WTC11 (cell line): ENCODE data around the gene POLE3. TPM values are rescaled to one million over a fixed set of nuclear protein-coding genes. Genes with fewer than 3 reads are reported as not detected.

Source experiments
- ATAC-seq: fragments of 200-7000 bp; cut with Tn5 transposase; 2 replicates; pipeline ENCODE4 v1.10.0; 2021; ENCODE audit warnings: mild to moderate bottlenecking, moderate library complexity
- Bru-seq: library from RNA; stranded (reverse); fragments of 400-500 nt; gene quantifications from one replicate; lab custom pipeline; 2021; lab: Mats Ljungman, UMichigan
- CTCF ChIA-PET: fragments of 300-600 bp; sonication (Branson Sonifier 250); formaldehyde crosslinking; loops from one replicate; lab custom pipeline; 2021; ENCODE audit warnings: antibody characterized with exemption; lab: Charles Lee
- POLR2A ChIA-PET: fragments of 350-600 bp; sonication (Branson Sonifier 250); formaldehyde crosslinking; loops from one replicate; lab custom pipeline; 2021; ENCODE audit warnings: antibody characterized with exemption; lab: Charles Lee
- DNase-seq: peaks from one replicate; pipeline ENCODE4 v3.0.0; 2021; ENCODE audit warnings: low spot score
- H3K27ac Mint-ChIP-seq: 2 replicates; pipeline ENCODE4 v1.8.0; 2021; ENCODE audit warnings: mixed read lengths
- H3K27me3 Mint-ChIP-seq: 2 replicates; pipeline ENCODE4 v1.8.0; 2021; ENCODE audit warnings: low read depth, mild to moderate bottlenecking, moderate library complexity, mixed read lengths
- H3K36me3 Mint-ChIP-seq: 2 replicates; pipeline ENCODE4 v1.8.0; 2021; ENCODE audit warnings: mixed read lengths
- H3K4me1 Mint-ChIP-seq: 2 replicates; pipeline ENCODE4 v1.8.0; 2022; ENCODE audit warnings: mixed read lengths
- H3K4me3 Mint-ChIP-seq: 2 replicates; pipeline ENCODE4 v1.8.0; 2021; ENCODE audit warnings: mild to moderate bottlenecking, moderate library complexity, mixed read lengths
- H3K9me3 Mint-ChIP-seq: 2 replicates; pipeline ENCODE4 v1.8.0; 2021; ENCODE audit warnings: mixed read lengths
- CREM ChIP-seq: sonication (generic); formaldehyde crosslinking; IDR thresholded peaks from 2 replicates; pipeline ENCODE4 v1.8.1; 2022; ENCODE audit warnings: mild to moderate bottlenecking, missing genetic modification reagents, moderate library complexity
- EMX1 ChIP-seq: fragments of 250-450 bp; sonication (Bioruptor Pico); IDR thresholded peaks from 2 replicates; pipeline ENCODE4 v1.8.0; 2021; ENCODE audit warnings: mild to moderate bottlenecking
- ESRRA ChIP-seq: sonication (generic); formaldehyde crosslinking; IDR thresholded peaks from 2 replicates; pipeline ENCODE4 v1.8.1; 2022; ENCODE audit warnings: mild to moderate bottlenecking, missing genetic modification reagents, borderline replicate concordance
- ETV6 ChIP-seq: sonication (generic); formaldehyde crosslinking; IDR thresholded peaks from 2 replicates; pipeline ENCODE4 v1.8.1; 2022; ENCODE audit warnings: mild to moderate bottlenecking, missing genetic modification reagents
- FOXJ3 ChIP-seq: sonication (generic); formaldehyde crosslinking; IDR thresholded peaks from 2 replicates; pipeline ENCODE4 v1.9.0; 2021; ENCODE audit warnings: missing genetic modification reagents, mild to moderate bottlenecking, borderline replicate concordance
- FOXK1 ChIP-seq: sonication (generic); formaldehyde crosslinking; IDR thresholded peaks from 2 replicates; pipeline ENCODE4 v1.8.0; 2022; ENCODE audit warnings: mild to moderate bottlenecking, moderate library complexity, missing genetic modification reagents
- FOXP1 ChIP-seq: sonication (generic); formaldehyde crosslinking; IDR thresholded peaks from 2 replicates; pipeline ENCODE4 v1.8.0; 2022; ENCODE audit warnings: missing genetic modification reagents, mild to moderate bottlenecking, moderate library complexity, borderline replicate concordance
- GABPB1 ChIP-seq: sonication (generic); formaldehyde crosslinking; IDR thresholded peaks from 2 replicates; pipeline ENCODE4 v1.8.1; 2023; ENCODE audit warnings: mild to moderate bottlenecking, missing genetic modification reagents
- HMGA2 ChIP-seq: fragments of 250-450 bp; sonication (Bioruptor Pico); IDR thresholded peaks from 2 replicates; pipeline ENCODE4 v1.4.0; 2021; ENCODE audit warnings: mild to moderate bottlenecking, moderate library complexity
- HMGXB4 ChIP-seq: sonication (generic); formaldehyde crosslinking; IDR thresholded peaks from 2 replicates; pipeline ENCODE4 v1.8.1; 2023; ENCODE audit warnings: mild to moderate bottlenecking, moderate library complexity, missing genetic modification reagents
- MLX ChIP-seq: sonication (generic); formaldehyde crosslinking; IDR thresholded peaks from 2 replicates; pipeline ENCODE4 v1.8.1; 2023; ENCODE audit warnings: mild to moderate bottlenecking, missing genetic modification reagents, moderate library complexity
- MYBL2 ChIP-seq: sonication (generic); formaldehyde crosslinking; IDR thresholded peaks from 2 replicates; pipeline ENCODE4 v1.8.1; 2023; ENCODE audit warnings: mild to moderate bottlenecking, moderate library complexity, missing genetic modification reagents
- SMAD3 ChIP-seq: sonication (generic); formaldehyde crosslinking; IDR thresholded peaks from 2 replicates; pipeline ENCODE4 v1.8.0; 2022; ENCODE audit warnings: missing genetic modification reagents, mild to moderate bottlenecking, borderline replicate concordance
- TEAD1 ChIP-seq: sonication (generic); formaldehyde crosslinking; IDR thresholded peaks from 2 replicates; pipeline ENCODE4 v1.8.0; 2022; ENCODE audit warnings: mild to moderate bottlenecking, missing genetic modification reagents
- TP53 ChIP-seq: sonication (generic); formaldehyde crosslinking; IDR thresholded peaks from 2 replicates; pipeline ENCODE4 v1.8.1; 2023; ENCODE audit warnings: mild to moderate bottlenecking, missing genetic modification reagents
- ZNF232 ChIP-seq: sonication (generic); formaldehyde crosslinking; IDR thresholded peaks from 2 replicates; pipeline ENCODE4 v1.8.0; 2022; ENCODE audit warnings: mild to moderate bottlenecking, missing genetic modification reagents
- ZNF532 ChIP-seq: fragments of 250-450 bp; sonication (Bioruptor Pico); IDR thresholded peaks from 2 replicates; pipeline ENCODE4 v1.9.0; 2021; ENCODE audit warnings: mild to moderate bottlenecking, borderline replicate concordance
- long read RNA-seq, 3 experiments: library from RNA in 1 of 3; library from capped mRNA in 1 of 3; library from polyadenylated mRNA in 1 of 3; unstranded in 2 of 3; stranded (forward) in 1 of 3; transcript quantifications; one replicate each; pipeline ENCODE4 v2.0.0, GENCODE V29; 2021
- total RNA-seq: library from RNA; stranded (reverse); gene quantifications from 3 replicates; pipeline ENCODE4 v1.2.3, GENCODE V29; 2021
- TF ChIP-seq, protein P1 (sequence below): sonication (generic); formaldehyde crosslinking; IDR thresholded peaks from 2 replicates; pipeline ENCODE4 v1.8.1; 2022; ENCODE audit warnings: low read depth, mild to moderate bottlenecking, moderate library complexity, missing genetic modification reagents, borderline replicate concordance
- TF ChIP-seq, protein P2 (sequence below): sonication (generic); formaldehyde crosslinking; IDR thresholded peaks from 2 replicates; pipeline ENCODE4 v1.8.1; 2022; ENCODE audit warnings: mild to moderate bottlenecking, moderate library complexity, missing genetic modification reagents
- TF ChIP-seq, protein P3 (sequence below): sonication (generic); formaldehyde crosslinking; IDR thresholded peaks from 2 replicates; pipeline ENCODE4 v1.8.1; 2023; ENCODE audit warnings: mild to moderate bottlenecking, missing genetic modification reagents, moderate library complexity
- TF ChIP-seq, protein P4 (sequence below): sonication (generic); formaldehyde crosslinking; IDR thresholded peaks from 2 replicates; pipeline ENCODE4 v1.8.0; 2022; ENCODE audit warnings: mild to moderate bottlenecking, missing genetic modification reagents
- TF ChIP-seq, protein P5 (sequence below): sonication (generic); formaldehyde crosslinking; IDR thresholded peaks from 2 replicates; pipeline ENCODE4 v1.8.0; 2022; ENCODE audit warnings: mild to moderate bottlenecking, missing genetic modification reagents

The POLE3 gene
- 39.7 to 43.6 TPM (median 42.4 TPM) in 3 replicates for total RNA-seq
- Bru-seq, nascent RNA: percentile 97 among the genes with signal in this experiment
- long read RNA-seq, experiment 1, transcript POLE3-203 (3 exons, 455 nt): minor isoform, 17 of 225 reads
- long read RNA-seq, experiment 1, transcript POLE3-201 (4 exons, 2,109 nt): major isoform, 197 of 225 reads
- long read RNA-seq, experiment 1, partial matches to known transcripts: 1 of 225 reads
- long read RNA-seq, experiment 1, other reads (novel, unspliced or antisense): 8 of 225 reads
- long read RNA-seq, experiment 2, transcript POLE3-201 (4 exons, 2,109 nt): major isoform, 32 of 78 reads
- long read RNA-seq, experiment 2, partial matches to known transcripts: 9 of 78 reads
- long read RNA-seq, experiment 2, other reads (novel, unspliced or antisense): 37 of 78 reads
- long read RNA-seq, experiment 3, transcript POLE3-202 (5 exons, 2,191 nt): minor isoform, 5 of 125 reads
- long read RNA-seq, experiment 3, transcript POLE3-203 (3 exons, 455 nt): minor isoform, 16 of 125 reads
- long read RNA-seq, experiment 3, transcript POLE3-201 (4 exons, 2,109 nt): major isoform, 92 of 125 reads
- long read RNA-seq, experiment 3, partial matches to known transcripts: 3 of 125 reads
- long read RNA-seq, experiment 3, other reads (novel, unspliced or antisense): 9 of 125 reads

DNA sequence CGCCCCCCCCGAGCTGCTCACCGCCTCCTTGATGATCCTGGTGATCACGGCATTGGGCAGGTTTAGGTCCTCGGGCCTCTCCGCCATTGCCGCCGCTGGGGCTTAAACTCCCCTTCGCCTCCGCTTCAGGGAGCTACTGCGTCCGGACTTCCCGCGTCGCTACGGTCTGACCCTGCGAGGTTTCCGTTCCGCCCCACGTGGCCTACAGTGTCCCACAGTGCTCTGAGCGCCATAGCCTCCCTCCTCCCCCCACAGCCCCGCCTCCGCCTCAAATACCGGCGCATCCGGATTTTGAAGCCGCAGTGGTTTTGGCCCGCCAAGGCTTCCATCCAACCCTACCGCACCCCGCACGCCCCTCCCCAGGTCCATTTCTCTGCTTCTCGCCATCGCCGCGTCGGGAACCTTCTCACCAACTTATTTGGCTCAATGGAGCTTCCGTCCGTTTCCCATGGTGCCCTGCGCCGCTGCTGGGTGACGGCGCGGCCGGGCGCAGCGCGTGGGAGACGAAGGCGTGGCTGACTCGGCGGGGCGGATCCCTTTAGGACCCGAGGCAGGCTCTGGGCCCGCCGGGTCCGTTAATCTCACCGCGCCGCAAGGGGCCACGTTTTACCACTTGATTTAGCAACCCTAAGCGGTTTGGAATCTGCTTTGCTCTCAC is at the start of gene POLE3, which contains the start of gene C9orf43:
Gene POLE3, minus strand, starts transcription at position 469 of the 658 bp plus-strand sequence. Its CDS starts 382 bp downstream, at position 87.
Gene C9orf43, plus strand, starts transcription at position 541 of the 658 bp plus-strand sequence. CDS start 2,747 bp downstream, outside the sequence.
- Mint-ChIP-seq H3K27ac (peak within 1 kb of the TSS; percentile 99), H3K4me1 (peaks cover 18% of the 10 kb centered on the region), H3K27me3 (no peaks in the 10 kb centered on the region), H3K36me3 (peaks cover 27% of the 10 kb centered on the region), H3K9me3 (no peaks in the 10 kb centered on the region), H3K4me3 (peak within 1 kb of the TSS; percentile 87)
- ATAC-seq (peak; percentile 90), DNase-seq (peak; percentile 90)
- ChIA-PET POLR2A (interaction anchor here (0.5 to 2.3 kb wide), 11 partner anchors 33 to 259 kb away, joined by 3 to 7 read pairs (median 4); partner anchors contain the start of genes CDC26, HDHD3, PRPF4 and WDR31), CTCF (interaction anchor here (0.7 to 2.7 kb wide), 19 partner anchors 8 to 248 kb away, joined by 3 to 13 read pairs (median 4); partner anchors contain the start of genes ALAD, BSPRY, CDC26 and HDHD3)
- TF ChIP-seq TP53 (peak; percentile 52; the same call in 1 of the 2 replicates), TEAD1 (CRISPR knock-in tag) (peak; percentile 65; the same call in 1 of the 2 replicates), MLX (CRISPR knock-in tag) (no peak), HMGA2 (CRISPR knock-in tag) (no peak), MYBL2 (CRISPR knock-in tag) (peak; percentile 96; the same call in 1 of the 2 replicates), EMX1 (CRISPR knock-in tag) (no peak), HMGXB4 (CRISPR knock-in tag) (0 out of 2 replicates have a peak, but pooled peaks have one; percentile 40), SMAD3 (CRISPR knock-in tag) (peak; percentile 50; the same call in 1 of the 2 replicates), ZNF232 (CRISPR knock-in tag) (peak; percentile 84), ETV6 (CRISPR knock-in tag) (peak; percentile 78; the same call in 1 of the 2 replicates), ZNF532 (CRISPR knock-in tag) (no peak), FOXK1 (CRISPR knock-in tag) (peak; percentile 94), FOXJ3 (CRISPR knock-in tag) (no peak; the same call in 1 of the 2 replicates), CREM (CRISPR knock-in tag) (peak; percentile 77; the same call in 1 of the 2 replicates), GABPB1 (peak; percentile 78), ESRRA (CRISPR knock-in tag) (peak; percentile 62), FOXP1 (CRISPR knock-in tag) (peak; percentile 68; the same call in 1 of the 2 replicates)
- TF ChIP-seq, protein P1, sequence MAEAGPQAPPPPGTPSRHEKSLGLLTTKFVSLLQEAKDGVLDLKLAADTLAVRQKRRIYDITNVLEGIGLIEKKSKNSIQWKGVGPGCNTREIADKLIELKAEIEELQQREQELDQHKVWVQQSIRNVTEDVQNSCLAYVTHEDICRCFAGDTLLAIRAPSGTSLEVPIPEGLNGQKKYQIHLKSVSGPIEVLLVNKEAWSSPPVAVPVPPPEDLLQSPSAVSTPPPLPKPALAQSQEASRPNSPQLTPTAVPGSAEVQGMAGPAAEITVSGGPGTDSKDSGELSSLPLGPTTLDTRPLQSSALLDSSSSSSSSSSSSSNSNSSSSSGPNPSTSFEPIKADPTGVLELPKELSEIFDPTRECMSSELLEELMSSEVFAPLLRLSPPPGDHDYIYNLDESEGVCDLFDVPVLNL: peak; percentile 46; the same call in 1 of the 2 replicates
- TF ChIP-seq, protein P2, sequence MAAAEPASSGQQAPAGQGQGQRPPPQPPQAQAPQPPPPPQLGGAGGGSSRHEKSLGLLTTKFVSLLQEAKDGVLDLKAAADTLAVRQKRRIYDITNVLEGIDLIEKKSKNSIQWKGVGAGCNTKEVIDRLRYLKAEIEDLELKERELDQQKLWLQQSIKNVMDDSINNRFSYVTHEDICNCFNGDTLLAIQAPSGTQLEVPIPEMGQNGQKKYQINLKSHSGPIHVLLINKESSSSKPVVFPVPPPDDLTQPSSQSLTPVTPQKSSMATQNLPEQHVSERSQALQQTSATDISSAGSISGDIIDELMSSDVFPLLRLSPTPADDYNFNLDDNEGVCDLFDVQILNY (CRISPR knock-in tag): 0 out of 2 replicates have a peak, but pooled peaks have one; percentile 73
- TF ChIP-seq, protein P3, sequence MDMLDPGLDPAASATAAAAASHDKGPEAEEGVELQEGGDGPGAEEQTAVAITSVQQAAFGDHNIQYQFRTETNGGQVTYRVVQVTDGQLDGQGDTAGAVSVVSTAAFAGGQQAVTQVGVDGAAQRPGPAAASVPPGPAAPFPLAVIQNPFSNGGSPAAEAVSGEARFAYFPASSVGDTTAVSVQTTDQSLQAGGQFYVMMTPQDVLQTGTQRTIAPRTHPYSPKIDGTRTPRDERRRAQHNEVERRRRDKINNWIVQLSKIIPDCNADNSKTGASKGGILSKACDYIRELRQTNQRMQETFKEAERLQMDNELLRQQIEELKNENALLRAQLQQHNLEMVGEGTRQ (CRISPR knock-in tag): peak; percentile 94
- TF ChIP-seq, protein P4, sequence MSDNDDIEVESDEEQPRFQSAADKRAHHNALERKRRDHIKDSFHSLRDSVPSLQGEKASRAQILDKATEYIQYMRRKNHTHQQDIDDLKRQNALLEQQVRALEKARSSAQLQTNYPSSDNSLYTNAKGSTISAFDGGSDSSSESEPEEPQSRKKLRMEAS (CRISPR knock-in tag): peak; percentile 95
- TF ChIP-seq, protein P5, sequence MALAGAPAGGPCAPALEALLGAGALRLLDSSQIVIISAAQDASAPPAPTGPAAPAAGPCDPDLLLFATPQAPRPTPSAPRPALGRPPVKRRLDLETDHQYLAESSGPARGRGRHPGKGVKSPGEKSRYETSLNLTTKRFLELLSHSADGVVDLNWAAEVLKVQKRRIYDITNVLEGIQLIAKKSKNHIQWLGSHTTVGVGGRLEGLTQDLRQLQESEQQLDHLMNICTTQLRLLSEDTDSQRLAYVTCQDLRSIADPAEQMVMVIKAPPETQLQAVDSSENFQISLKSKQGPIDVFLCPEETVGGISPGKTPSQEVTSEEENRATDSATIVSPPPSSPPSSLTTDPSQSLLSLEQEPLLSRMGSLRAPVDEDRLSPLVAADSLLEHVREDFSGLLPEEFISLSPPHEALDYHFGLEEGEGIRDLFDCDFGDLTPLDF (CRISPR knock-in tag): peak; percentile 53
